Hematopoietic multipotent progenitor cell treated with erythropoietin and hydrocortisone succinate and interleukin-3 and kit ligand, for 6 days (in vitro differentiated cells): ENCODE measurements around the gene ROBO4.

Source experiments
- DNase-seq: peaks from one replicate; pipeline ENCODE4 v3.0.0-alpha.2; 2015

The ROBO4 gene

GRCh38 chr11:124887667-124888013 lies 10.0 kb downstream of the ROBO4 start:
- no peak for DNase-seq

DNA sequence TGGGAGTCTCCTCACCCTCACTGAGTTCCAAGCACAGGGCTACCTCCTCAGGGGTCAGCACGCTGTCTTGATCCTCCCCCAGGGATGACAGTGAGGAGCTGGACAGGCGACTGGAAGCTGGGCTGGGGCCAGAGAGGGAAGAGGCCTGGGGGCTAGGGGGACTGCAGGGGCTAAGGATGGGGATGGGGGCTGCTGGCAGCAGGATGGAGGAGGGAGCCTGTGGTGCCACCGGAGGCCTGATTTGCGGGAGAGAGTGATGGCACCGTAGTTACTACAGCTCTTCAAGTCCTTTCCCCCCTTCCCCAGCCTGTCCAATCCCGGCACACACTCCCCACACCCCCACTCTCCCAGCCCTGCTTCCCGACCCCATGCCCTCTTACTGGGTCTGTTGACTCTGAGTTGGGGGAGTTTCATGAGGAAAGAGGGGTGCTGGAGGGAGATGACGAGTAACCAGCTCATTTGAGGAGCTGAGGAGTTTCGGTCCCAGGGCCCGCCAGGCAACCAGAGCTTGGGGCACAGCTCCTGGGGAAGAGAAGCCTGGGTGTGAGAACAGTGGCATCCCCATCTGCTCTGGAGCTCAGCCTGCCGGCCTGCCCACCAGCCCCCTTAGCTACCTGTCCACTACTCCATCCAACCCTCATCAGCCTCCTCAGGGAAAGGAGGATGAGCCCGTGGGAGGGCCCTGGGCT lies 10.5 kb downstream of the ROBO4 start:
- no peak for DNase-seq

DNA sequence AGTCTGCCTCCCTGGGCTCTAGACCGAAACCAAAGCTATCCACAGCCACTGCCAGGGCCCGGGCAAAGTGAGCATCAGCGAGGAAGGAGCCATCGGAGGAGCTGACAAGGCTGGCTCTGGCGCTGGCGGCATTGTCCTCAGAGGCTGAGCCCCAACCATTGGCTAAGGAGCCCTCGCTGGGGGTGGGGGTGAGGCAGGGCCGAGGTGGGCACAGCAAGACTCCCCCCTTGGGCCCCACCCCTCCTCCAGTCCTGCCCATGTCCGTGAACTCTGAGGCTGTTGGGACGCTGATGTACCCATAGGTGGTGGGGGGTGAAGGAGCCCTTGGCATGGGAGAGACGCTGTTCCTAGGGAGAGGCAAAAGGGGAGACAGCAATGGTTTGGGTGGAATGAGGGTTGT lies 11.2 kb downstream of the ROBO4 start:
- no peak for DNase-seq

DNA sequence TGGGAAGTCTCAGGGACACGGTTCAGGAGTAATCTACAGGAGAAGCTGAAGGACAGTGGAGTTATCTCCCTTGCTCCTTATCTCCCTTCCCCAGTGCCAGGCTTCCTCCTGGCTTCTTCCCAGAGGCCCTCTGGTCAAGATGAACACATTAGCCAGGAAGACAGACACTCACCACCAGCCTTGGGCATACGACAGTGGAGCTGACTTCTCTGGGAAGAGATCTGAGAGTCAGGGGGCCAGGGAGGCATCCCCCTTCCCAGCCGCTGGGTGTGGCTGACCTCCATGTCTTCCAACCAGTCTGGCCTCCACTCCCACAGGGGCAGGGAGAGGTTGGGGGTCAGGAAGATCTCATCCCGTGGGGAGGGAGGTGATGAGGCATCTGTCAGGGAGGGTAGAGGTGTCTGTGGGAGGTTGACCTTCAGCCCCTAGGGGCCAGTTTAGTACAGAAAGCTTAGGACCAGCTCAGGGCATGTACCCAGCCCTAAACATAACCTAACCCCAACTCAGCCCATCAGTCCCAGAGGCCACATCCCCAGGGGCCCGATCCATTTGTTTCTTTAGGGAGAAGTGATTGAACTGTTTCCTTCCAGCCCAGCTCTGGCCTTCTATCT lies 12.7 kb downstream of the ROBO4 start:
- DNase-seq: no peak

- DNase-seq: no peak
Measured at GRCh38 chr11:124884340-124884739, 13.3 kb downstream of the ROBO4 start.

- DNase-seq: no peak
Measured at GRCh38 chr11:124882339-124883071, 15.2 kb downstream of the ROBO4 start.

- no peak for DNase-seq
Measured at GRCh38 chr11:124880958-124881357, 16.7 kb downstream of the ROBO4 start.

- no peak for DNase-seq
Measured at GRCh38 chr11:124880290-124880611, 17.4 kb downstream of the ROBO4 start.

DNA sequence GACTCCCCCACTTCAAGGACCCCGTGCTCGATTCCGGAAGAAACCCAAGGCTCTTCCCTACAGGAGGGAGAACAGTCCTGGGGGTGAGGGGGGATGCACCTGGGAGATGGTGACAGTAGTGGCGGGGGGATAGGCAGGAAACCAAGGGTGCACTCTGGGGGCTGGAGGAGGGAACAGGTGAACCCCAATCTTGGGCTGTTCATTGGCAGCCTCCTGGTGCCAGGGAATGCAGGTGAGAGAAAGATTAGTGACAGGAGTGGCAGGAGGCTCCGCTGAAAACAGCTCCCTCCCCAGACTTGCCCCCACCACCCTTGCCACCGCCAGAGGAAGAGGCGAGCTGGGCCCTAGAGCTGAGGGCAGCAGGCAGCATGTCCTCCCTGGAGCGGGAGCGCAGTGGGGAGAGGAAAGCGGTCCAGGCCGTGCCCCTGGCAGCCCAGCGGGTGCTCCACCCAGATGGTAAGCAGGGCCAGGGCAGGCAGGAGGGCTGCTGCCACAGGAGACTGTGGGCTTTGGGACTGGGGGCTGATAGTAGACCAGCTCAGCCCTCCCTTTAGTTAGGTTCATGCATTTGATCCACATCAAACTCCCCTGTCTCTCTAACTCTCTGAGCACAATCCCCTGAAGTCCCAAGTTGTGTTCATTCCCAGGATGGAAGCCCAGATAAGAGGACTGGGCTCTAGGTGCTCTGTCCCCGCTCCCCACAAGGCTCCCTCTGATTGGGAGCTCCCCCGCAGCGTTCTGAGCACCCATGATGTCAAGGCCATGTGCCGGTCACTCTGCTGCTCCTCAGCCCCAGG lies 18.0 kb downstream of the ROBO4 start:
- DNase-seq: no peak

GRCh38 chr11:124878759-124879492 lies 18.7 kb downstream of the ROBO4 start:
- DNase-seq: no peak

DNA sequence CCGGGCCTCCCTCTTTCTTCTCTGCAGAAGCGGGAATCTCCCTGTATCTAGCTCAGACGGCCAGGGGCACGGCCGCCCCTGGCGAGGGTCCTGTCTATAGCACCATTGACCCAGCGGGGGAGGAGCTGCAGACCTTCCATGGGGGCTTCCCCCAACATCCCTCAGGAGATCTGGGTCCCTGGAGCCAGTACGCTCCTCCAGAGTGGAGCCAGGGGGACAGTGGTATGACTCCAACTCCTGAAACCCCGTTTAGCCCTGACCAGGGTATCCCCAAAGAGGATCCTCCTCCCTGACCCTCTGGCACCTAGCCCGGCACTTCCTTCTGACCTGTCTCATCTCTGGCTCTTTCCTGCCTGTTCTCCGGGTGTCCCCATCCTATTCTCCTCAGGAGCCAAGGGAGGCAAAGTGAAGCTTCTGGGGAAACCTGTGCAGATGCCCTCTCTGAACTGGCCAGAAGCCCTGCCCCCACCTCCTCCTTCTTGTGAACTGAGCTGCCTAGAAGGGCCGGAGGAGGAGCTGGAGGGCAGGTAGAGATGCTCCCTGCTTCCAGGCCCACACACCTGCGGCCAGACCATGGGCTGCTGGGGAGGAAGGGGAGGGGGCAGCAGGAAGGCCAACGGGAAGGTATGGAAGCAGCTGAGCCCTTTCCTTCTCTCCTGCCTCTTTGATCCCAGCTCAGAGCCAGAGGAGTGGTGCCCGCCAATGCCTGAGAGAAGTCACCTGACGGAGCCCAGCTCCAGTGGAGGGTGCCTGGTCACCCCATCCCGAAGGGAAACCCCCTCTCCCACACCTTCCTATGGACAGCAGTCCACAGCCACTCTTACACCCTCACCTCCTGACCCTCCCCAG lies 19.5 kb downstream of the ROBO4 start:
- DNase-seq: no peak

- DNase-seq: no peak
Measured at GRCh38 chr11:124877631-124877909, 20.1 kb downstream of the ROBO4 start.

GRCh38 chr11:124876818-124877630 lies 20.6 kb downstream of the ROBO4 start:
- no peak for DNase-seq

- peak; percentile 91 for DNase-seq
Measured at GRCh38 chr11:124875943-124876817, 21.5 kb downstream of the ROBO4 start.

- DNase-seq: no peak
Measured at GRCh38 chr11:124875401-124875800, 22.3 kb downstream of the ROBO4 start.

DNA sequence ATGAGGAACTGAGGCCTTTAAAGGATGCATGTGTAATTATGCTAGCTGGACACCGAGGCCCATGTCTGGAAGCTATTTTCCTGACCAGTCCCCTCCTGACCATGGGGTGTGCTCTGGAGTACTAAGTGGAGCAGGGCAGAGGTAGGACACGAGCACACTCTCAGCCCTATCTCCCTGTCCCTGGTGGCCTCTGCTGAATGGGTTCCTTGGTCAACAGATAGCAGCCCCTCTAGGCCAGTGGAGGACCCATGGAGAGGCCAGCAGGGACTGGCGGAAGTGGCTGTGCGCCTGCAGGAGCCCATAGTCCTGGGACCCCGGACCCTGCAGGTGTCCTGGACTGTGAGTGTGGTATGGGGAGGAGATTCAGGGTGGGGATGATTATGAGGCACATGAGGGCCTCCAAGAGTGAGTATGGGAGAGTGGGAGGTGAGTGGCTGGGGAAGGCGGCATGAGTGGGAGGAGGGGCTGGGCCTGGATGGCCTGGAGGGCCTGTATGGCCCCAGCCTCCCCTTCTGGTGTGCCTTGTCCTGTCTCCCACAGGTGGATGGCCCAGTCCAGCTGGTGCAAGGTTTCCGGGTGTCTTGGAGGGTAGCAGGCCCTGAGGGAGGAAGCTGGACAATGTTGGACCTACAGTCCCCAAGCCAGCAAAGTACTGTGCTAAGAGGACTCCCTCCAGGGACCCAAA lies 23.0 kb downstream of the ROBO4 start:
- DNase-seq: no peak

DNA sequence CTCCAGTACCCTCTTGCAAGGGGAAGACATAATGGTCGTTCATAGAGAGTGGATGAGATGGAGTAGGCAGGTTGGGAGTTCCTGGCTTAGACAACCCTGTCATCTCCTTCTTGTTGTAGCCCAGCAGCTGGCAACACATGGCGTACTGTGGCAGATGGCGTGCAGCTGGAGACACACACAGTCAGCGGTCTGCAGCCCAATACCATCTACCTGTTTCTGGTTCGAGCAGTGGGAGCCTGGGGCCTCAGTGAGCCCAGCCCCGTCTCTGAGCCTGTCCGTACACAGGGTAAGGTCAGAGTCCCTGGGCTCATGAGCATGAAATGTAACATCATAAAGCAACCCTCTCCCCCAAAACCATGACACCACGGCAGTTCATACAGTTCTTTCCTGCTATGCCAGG lies 23.7 kb downstream of the ROBO4 start:
- DNase-seq: no peak

- no peak for DNase-seq
Measured at GRCh38 chr11:124872741-124873140, 24.9 kb downstream of the ROBO4 start.

DNA sequence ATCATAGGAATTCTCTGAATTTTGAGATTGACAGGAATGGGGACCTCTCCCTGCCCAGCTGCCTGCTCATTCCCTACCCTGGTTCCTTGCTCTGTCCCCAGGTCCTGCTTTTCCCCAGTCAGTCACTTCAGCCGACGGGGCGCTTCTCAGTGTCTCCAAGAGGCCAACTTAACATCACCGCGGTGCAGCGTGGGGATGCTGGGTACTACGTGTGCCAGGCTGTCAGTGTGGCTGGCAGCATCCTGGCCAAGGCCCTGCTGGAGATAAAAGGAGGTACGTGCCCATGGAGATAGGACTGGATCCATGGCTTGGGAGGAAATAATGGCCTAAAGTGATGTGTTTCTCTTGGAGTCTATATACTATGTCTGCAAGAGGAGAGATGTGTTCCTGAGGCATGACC lies 25.4 kb downstream of the ROBO4 start:
- DNase-seq: no peak

- DNase-seq: no peak
Measured at GRCh38 chr11:124870430-124870829, 27.2 kb downstream of the ROBO4 start.
